Activated effector memory CD4-positive, alpha-beta T cell treated with anti-CD3 and anti-CD28 coated beads, Interleukin-2, amount 50 U/mL, for 16 hours (primary cell): ENCODE results near the gene MMP17.

ENCODE experiments used
- DNase-seq: peaks from one replicate; pipeline ENCODE4 v3.0.0-alpha.2; 2020

Gene MMP17

GRCh38 chr12:131896080-131896810 is 68.1 kb downstream of the MMP17 start:
- peak; percentile 89 for DNase-seq

GRCh38 chr12:131896811-131897270 is 68.6 kb downstream of the MMP17 start:
- no peak for DNase-seq

- no peak for DNase-seq
Observed at GRCh38 chr12:131897276-131897675, 69.1 kb downstream of the MMP17 start.

- DNase-seq: peak; percentile 50
Observed at GRCh38 chr12:131897875-131898274, 69.7 kb downstream of the MMP17 start.

GRCh38 chr12:131900397-131900796 is 72.2 kb downstream of the MMP17 start:
- DNase-seq: no peak
